AG08396 (cell line): ENCODE results near the gene IKZF3.
"Not testable (repeated sequence)": the region's sequence is repeated elsewhere in the genome, so short reads cannot be mapped to it uniquely, and the experiment has no call there.

ENCODE experiments used
- DNase-seq: peaks from one replicate; pipeline ENCODE4 v3.0.0; 2012; ENCODE audit warnings: low spot score, mixed read lengths

Gene IKZF3

GRCh38 chr17:39777534-39778365, 86.4 kb downstream of the IKZF3 start:
- no peak for DNase-seq

GRCh38 chr17:39776252-39776651, 87.9 kb downstream of the IKZF3 start:
- DNase-seq: no peak

- DNase-seq: no peak
Measured at GRCh38 chr17:39775031-39775430, 89.1 kb downstream of the IKZF3 start.

- DNase-seq: no peak
Measured at GRCh38 chr17:39774047-39774446, 90.1 kb downstream of the IKZF3 start.

- DNase-seq: no peak
Measured at GRCh38 chr17:39772987-39773934, 90.9 kb downstream of the IKZF3 start.

- DNase-seq: no peak
Measured at GRCh38 chr17:39772415-39772814, 91.7 kb downstream of the IKZF3 start.

GRCh38 chr17:39769974-39770587, 94.0 kb downstream of the IKZF3 start:
- no peak for DNase-seq

GRCh38 chr17:39767147-39767546, 97.0 kb downstream of the IKZF3 start:
- no peak for DNase-seq

GRCh38 chr17:39765766-39766165, 98.3 kb downstream of the IKZF3 start:
- DNase-seq: no peak

- no peak for DNase-seq
Measured at GRCh38 chr17:39765175-39765574, 98.9 kb downstream of the IKZF3 start.

GRCh38 chr17:39764171-39764570, 99.9 kb downstream of the IKZF3 start:
- not testable (repeated sequence) for DNase-seq

GRCh38 chr17:39763051-39763820, 100.9 kb downstream of the IKZF3 start:
- no peak for DNase-seq

GRCh38 chr17:39761861-39762496, 102.1 kb downstream of the IKZF3 start:
- DNase-seq: no peak

GRCh38 chr17:39759204-39759603, 104.9 kb downstream of the IKZF3 start:
- no peak for DNase-seq

- DNase-seq: no peak
Measured at GRCh38 chr17:39757931-39758873, 105.9 kb downstream of the IKZF3 start.

GRCh38 chr17:39757176-39757662, 106.9 kb downstream of the IKZF3 start:
- DNase-seq: no peak

GRCh38 chr17:39756380-39757079, 107.6 kb downstream of the IKZF3 start:
- no peak for DNase-seq

- DNase-seq: no peak
Measured at GRCh38 chr17:39755554-39756379, 108.3 kb downstream of the IKZF3 start.
